Inferior parietal cortex (tissue), 1 donor: ENCODE data around the gene RAET1E.
A peak's percentile ranks its signal among the peaks of the same experiment; 100 is the strongest.
"Not testable (repeated sequence)": the region's sequence is repeated elsewhere in the genome, so short reads cannot be mapped to it uniquely, and the experiment has no call there.

Experiments used
- DNase-seq: peaks from one replicate; pipeline ENCODE4 v3.0.0-alpha.2; 2016; ENCODE audit errors: extremely low spot score

Gene RAET1E

GRCh38 chr6:149862922-149863697, 34.8 kb downstream of the RAET1E start:
- DNase-seq, result peak; percentile 45

DNA sequence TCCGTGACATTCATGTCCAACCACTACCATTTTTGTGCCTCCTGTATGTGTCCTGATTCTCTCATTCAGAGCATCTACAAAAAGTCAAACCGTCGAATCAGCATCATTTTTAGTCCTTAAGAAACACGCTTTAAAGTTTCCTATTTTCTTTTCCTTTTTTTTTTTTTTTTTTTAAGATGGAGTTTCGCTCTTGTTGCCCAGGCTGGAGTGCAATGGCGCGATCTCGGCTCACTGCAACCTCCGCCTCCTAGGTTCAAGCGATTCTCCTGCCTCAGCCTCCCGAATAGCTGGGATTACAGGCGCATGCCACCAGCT, 35.5 kb downstream of the RAET1E start:
- not testable (repeated sequence) for DNase-seq

DNA sequence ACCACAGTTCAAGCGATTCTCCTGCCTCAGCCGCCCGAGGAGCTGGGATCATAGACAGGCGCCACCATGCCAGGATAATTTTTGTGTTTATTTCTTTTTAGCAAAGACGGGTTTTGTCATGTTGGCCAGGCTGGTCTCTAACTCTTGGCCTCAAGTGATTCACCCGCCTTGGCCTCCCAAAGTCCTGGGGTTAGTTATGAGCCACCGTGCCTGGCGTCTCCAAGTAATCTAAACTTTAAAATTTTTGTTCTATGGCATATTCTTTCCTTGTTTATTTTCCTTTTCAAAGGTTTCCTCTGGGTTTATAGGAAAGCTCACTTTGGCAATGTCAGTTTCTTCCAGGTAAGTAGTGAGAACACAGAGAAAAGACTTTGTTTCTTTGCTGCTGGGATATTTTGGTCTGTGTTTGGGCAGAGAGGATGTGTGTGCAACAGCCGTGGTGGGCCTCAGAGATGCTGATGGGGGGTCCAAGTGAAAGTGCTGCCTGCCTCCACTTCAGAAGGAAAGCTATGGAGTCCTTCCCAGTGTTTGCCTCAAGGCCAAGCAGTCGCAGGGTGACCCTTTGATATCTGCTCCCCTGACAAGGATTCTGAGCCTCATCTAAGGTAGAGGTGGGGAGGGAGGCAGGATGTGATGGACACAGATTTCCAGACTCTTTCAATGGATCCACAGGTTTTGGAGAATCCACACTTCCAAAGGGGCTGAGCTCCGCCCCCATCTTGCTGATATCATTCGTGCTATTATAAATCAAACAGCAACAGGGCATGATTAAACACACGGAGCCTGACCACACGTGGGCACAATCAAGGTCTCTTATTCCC, 36.1 kb downstream of the RAET1E start:
- DNase-seq, result no peak

DNA sequence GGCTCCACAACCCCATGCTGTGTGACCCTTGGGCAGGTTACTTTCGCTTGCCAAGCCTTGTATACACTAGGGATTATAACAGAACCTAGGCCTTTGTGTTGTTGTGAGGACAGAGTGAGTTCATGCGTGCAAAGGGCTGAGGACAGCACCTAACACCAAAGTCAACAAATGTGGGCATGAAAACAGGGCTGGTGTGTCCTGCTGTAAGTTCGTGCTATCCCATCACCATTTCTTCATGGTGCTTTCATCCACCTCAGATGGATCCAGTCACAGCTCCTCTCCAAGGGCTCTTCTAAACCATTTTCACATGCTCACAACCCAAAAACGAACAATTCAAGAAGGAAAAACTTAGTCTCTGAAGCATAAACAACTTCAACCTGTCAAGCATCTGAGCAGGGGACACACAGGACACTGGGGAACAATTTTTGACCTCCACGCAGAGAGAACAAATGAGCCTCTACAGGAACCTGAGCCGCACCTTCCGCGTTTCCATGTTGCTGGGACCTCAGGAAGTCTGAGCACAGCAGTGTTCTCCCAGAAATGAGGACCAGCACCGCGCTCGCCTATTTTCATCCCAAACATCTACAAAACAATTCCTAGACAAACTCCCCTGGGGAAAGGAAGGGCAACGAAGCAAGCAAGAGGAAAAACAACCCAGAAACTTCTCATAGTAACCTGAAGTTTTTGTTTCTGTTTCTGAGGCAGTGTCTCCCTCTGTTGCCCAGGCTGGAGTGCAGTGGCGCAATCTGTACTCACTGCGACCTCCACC, 36.9 kb downstream of the RAET1E start:
- no peak for DNase-seq

- DNase-seq, result no peak
Observed at GRCh38 chr6:149860513-149860833, 37.4 kb downstream of the RAET1E start.

DNA sequence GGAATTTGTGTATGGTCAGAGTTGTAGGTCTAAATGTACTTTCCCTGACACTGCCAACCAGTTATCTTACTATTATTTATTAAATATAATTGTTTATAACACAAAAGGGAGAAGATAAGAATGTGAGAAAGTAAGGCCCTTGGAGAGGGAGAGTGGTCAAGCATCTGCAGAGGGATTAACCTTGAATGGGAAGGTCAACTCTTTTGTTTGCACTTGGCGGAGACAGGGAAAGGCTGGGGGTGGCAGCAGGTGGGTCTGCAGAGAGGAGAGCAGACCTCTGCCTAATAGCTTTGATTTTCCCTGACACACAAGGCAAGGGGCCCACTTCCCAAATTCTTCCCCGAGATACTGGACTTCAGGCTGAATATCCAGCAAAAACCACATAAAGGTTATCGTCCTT, 38.0 kb downstream of the RAET1E start:
- DNase-seq, result no peak

GRCh38 chr6:149859368-149859767, 38.5 kb downstream of the RAET1E start:
- no peak for DNase-seq

DNA sequence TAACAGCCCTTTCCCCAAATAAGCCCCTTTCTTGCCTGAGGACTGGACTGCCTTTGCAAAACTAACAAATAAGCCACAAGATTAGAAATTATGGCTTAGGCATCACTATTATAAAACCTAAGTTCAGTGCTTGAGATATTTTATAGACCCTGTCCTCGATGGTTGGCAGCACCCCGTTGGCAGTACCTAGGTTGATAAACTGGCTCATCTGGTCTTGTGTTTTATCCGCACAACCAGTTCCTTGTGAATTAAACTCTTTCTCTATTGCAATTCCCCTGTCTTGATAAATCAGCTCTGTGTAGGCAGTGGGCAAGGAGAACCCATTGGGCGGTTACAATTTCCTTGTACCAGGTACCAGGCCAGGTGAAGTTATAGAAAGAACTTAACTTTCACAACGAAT, 40.4 kb downstream of the RAET1E start:
- no peak for DNase-seq

DNA sequence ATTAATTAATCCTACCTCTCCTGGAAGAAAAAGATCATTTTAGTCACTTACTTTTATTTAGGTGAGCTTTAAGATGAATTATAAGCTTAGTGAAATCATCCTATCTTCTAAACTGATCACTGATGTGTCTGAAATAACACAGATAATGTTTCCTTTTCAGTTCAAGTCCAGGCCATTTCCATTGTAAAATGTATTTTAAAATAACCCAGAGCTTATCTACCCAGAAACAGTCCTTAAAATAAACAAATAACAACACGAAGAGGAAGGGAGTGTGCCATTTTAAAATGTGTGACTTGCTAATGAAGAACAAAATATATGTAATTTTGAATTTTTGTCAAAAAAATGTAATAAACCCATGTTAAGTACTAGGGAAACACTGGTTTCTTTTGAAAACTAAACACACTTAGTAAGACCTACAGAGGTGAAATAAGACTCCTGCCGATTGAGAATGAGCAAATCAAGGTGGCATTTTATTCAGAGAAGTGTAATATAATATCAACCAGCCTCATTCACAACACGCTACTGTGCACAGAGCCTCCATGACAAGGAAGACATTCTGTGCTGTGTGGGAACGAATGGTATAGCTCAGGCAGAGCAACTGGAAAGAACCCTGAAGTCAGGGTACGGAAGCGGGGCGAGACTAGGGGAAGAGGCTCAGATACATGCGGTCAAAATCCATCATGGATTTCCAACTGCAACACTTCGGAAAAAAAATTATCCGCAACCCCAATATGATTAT, 41.5 kb downstream of the RAET1E start:
- no peak for DNase-seq

DNA sequence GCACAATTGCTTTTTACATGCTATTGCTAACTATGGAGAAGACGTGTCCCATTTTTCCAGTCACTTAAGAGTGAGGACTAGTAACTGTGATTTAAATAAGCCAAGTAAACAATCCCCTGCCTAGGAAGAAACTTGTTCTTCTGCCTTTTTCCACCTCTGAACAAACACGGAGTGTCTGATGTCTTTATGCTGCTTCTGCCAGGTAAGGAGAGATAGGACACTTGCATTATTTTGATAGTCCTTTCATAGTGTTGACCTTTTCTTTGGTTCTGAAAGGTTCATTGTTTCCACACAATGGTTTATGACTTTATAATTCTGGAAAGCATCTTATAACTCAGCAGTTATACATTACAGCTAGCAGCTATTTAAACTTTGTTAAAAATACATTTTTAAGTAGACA, 42.2 kb downstream of the RAET1E start:
- DNase-seq, result no peak

- no peak for DNase-seq
Observed at GRCh38 chr6:149855040-149855654, 42.8 kb downstream of the RAET1E start.

- no peak for DNase-seq
Observed at GRCh38 chr6:149854532-149854931, 43.4 kb downstream of the RAET1E start.

- not testable (repeated sequence) for DNase-seq
Observed at GRCh38 chr6:149854017-149854416, 43.9 kb downstream of the RAET1E start.

DNA sequence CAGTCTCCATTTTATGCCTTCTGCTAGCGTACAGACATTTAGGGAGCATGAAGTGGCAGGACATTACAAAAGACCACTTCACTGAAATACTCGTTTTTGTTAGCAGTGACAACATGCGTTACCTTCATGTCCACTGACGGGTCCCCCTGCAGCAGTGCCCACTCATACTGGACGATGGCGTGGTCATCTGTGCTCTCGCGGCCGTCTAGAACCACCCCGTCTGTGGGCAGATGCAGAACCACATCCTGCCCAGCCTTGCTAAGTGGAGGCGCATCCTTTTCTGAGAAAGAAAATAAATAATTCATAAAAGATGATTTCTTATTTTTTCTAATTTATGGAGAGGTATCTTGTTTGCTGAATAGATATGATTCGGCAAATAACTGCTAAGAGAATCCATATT, 45.0 kb downstream of the RAET1E start:
- DNase-seq, result no peak

DNA sequence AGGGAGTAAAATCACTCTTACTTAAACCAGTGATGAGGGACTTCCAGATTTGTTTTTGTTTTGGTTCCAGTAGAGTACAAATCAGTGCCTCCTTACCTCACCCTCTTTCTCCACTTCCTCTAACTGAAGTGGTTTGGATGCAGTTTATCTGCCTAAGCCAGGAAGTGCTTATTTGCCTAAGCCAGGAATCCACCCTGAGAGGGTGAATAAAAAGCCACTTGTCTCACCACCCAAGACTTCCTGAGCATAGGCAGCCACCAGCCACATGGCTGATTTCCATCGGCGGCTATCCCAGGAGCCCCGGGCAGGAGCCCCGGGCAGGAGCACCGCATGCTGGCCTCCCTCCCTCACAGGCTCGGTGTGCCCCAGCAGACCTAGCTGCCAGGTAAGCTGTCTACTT, 45.7 kb downstream of the RAET1E start:
- DNase-seq, result no peak

DNA sequence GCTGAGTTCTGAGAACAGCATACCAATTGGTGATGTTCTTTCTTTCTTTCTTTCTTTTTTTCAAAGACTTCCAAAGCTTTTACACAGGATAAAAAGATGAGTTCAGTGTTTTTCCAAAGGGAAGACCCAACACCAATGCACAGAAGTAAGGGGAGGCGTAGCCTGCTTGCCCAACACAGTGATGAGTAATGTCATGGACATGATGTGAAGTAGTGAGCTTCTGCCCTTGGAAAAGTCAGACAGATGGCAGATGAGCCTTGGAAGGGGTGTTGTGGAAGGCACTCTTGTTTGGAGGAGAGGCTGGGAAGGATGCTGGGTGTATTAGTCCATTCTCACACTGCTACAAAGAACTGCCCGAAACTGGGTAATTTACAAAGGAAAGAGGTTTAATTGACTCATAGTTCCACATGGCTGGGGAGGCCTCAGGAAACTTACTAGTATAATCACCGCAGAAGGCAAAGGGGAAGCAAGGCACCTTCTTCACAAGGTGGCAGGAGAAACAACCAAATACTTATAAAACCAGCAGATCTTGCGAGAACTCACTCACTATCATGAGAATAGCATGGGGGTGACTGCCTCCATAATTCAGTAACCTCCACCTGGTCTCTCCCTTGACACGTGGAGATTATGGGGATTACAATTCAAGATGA, 46.3 kb downstream of the RAET1E start:
- no peak for DNase-seq

- DNase-seq, result not testable (repeated sequence)
Observed at GRCh38 chr6:149848343-149848742, 49.6 kb downstream of the RAET1E start.
